Left cardiac atrium (tissue), 4 donors: ENCODE measurements around the gene FAT2. TPM values are rescaled to one million over a fixed set of nuclear protein-coding genes. Genes with fewer than 3 reads are reported as not detected.

Experiments
- ATAC-seq, 2 donors: fragments of 200-7000 bp; cut with Tn5 transposase; one replicate each; pipeline ENCODE4 v1.9.1; 2020; ENCODE audit warnings: mild to moderate bottlenecking in 2 of 2, moderate library complexity in 2 of 2
- DNase-seq: peaks from one replicate; pipeline ENCODE4 v3.0.0-alpha.2; 2020
- intact Hi-C, 2 donors: fragments of 100-400 bp; cut with DNase I; formaldehyde crosslinking; loops; one replicate each; pipeline versions ENCODE4 v1.14.1 to v1.15.1; 2022 to 2023
- total RNA-seq, 2 donors: library from RNA; stranded (reverse); fragmentation: NEBNext Ultra II Directional; extraction: Animal tissue kit (Norgen Biotek cat#: 25700); gene quantifications; one replicate each; pipeline ENCODE4 v1.2.1, GENCODE V29; 2021
- donor health status: DM: no; HTN: yes; CAD: no.
- donor health status: DM: no; HTN: yes; CAD: no; lungs with severe emphysema.
- donor health status: DM: yes; HTN: yes; CAD: no.
- donor health status: Dilated cardiomyopathy.

FAT2 gene
- total RNA-seq, 2 donors from 2014 or later: 0.18 to 0.44 TPM

- DNase-seq: no peak
- ATAC-seq: no peak
- intact Hi-C loops: no loop called here
Observed at GRCh38 chr5:151617841-151618710, 26.9 kb upstream of the FAT2 start.

GRCh38 chr5:151617383-151617840 is 26.3 kb upstream of the FAT2 start:
- ATAC-seq: no peak
- DNase-seq: no peak
- intact Hi-C loops: no loop called here

- DNase-seq (no peak), ATAC-seq (no peak)
- intact Hi-C loops: no loop called here
Observed at GRCh38 chr5:151615431-151615830, 24.3 kb upstream of the FAT2 start.

- intact Hi-C loops: no loop called here
- DNase-seq: no peak
- no peak for ATAC-seq
Observed at GRCh38 chr5:151614565-151614964, 23.4 kb upstream of the FAT2 start.

GRCh38 chr5:151612689-151613427 is 21.7 kb upstream of the FAT2 start:
- DNase-seq (no peak), ATAC-seq (peak in 1 of 2 donors; percentile 59)
- intact Hi-C loops: no loop called here

GRCh38 chr5:151611127-151611775 is 20.1 kb upstream of the FAT2 start:
- DNase-seq (no peak), ATAC-seq (no peak)
- intact Hi-C loops: no loop called here

GRCh38 chr5:151608522-151608921 is 17.4 kb upstream of the FAT2 start:
- DNase-seq (no peak), ATAC-seq (no peak)

GRCh38 chr5:151607304-151607703 is 16.2 kb upstream of the FAT2 start:
- DNase-seq (no peak), ATAC-seq (no peak)
- intact Hi-C loops: no loop called here

More at GRCh38 chr5:151608522-151608921, 17.4 kb upstream of the FAT2 start:
- intact Hi-C loops: no loop called here

- ATAC-seq (no peak), DNase-seq (no peak)
- intact Hi-C loops: no loop called here
Observed at GRCh38 chr5:151605559-151605958, 14.4 kb upstream of the FAT2 start.

GRCh38 chr5:151602806-151603205 is 11.7 kb upstream of the FAT2 start:
- ATAC-seq (no peak), DNase-seq (no peak)
- intact Hi-C loops: no loop called here

GRCh38 chr5:151601391-151601790 is 10.3 kb upstream of the FAT2 start:
- ATAC-seq: no peak
- intact Hi-C loops: no loop called here
- DNase-seq: no peak

GRCh38 chr5:151600069-151600665 is 9.0 kb upstream of the FAT2 start:
- DNase-seq (no peak), ATAC-seq (no peak)
- intact Hi-C loops: no loop called here

GRCh38 chr5:151598984-151599383 is 7.9 kb upstream of the FAT2 start:
- ATAC-seq: no peak
- DNase-seq: no peak
- intact Hi-C loops: no loop called here

GRCh38 chr5:151598549-151598948 is 7.4 kb upstream of the FAT2 start:
- DNase-seq: no peak
- intact Hi-C loops: no loop called here
- ATAC-seq: no peak

- intact Hi-C loops: no loop called here
- DNase-seq (no peak), ATAC-seq (peak in 1 of 2 donors; percentile 44)
Observed at GRCh38 chr5:151597749-151598148, 6.6 kb upstream of the FAT2 start.

GRCh38 chr5:151596828-151597539 is 5.9 kb upstream of the FAT2 start:
- intact Hi-C loops: no loop called here
- ATAC-seq (peak; percentile 75 to 80), DNase-seq (no peak)

GRCh38 chr5:151595411-151595826 is 4.3 kb upstream of the FAT2 start:
- DNase-seq (no peak), ATAC-seq (peak; percentile 73 to 78)
- intact Hi-C loops: no loop called here

- ATAC-seq (no peak), DNase-seq (no peak)
Observed at GRCh38 chr5:151592855-151593408, 1.8 kb upstream of the FAT2 start.

More at GRCh38 chr5:151592855-151593408, 1.8 kb upstream of the FAT2 start:
- intact Hi-C loops: no loop called here
